Right renal cortex interstitium (tissue), 3 donors: Measurements from ENCODE around the gene PLCD3. TPM values are rescaled to one million over a fixed set of nuclear protein-coding genes. Genes with fewer than 3 reads are reported as not detected.

Experiments used
- DNase-seq, 3 donors: peaks; one replicate each; pipeline ENCODE4 v3.0.0-alpha.2; 2013; ENCODE audit warnings: low read depth in 3 of 3, low spot score in 2 of 3
- polyA plus RNA-seq, 3 donors: library from polyadenylated mRNA; unstranded; fragments of 120-200 nt; gene quantifications; one replicate each; pipeline ENCODE4 v1.2.1, GENCODE V29; 2013; ENCODE audit not compliant: insufficient read length in 3 of 3

Gene PLCD3
- polyA plus RNA-seq, 3 donors, result 18.7 to 24.9 (median 23.0) TPM

DNA sequence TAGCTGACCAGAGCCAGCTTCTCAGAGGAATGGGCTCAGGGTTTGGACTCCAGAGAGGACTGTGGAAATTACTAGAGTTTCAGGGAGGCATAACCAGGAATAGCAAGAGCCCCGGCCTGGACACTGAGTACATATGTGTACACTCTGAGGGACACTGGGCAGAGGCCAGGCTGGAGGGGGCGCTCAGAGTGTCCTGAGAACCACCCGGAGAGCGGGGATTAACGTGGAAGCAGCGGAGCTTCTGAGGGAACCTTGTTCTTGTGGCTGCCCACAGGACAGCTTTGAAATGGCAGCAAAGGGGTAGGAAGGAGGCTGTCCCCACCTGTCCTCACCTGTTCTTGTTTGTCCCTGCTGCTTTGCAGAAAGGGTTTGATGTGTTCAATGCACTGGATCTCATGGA is 27.8 kb downstream of the PLCD3 start:
- no peak for DNase-seq

DNA sequence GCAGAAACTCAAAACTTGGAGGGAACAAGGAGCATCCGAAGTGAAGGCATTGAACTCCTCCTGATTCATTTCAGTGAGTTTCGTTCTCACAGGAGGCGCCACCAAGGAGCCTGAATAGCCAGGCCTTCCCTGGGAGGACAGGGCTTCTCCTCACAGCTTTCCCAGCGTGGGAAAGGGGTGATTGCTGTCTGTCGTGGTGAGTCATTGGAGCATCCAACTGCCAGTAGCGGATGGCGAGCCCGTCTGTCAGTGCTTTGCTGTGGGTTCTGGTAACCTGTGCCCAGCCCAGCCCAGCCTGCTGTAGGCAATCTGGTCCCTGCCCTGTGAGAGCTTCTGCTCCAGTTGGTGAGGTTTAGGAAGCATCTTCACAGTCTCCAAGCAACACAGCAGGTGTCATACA is 28.3 kb downstream of the PLCD3 start:
- no peak for DNase-seq

GRCh38 chr17:45103269-45103795 is 29.0 kb downstream of the PLCD3 start:
- no peak for DNase-seq

GRCh38 chr17:45102856-45103255 is 29.5 kb downstream of the PLCD3 start:
- DNase-seq, result no peak

DNA sequence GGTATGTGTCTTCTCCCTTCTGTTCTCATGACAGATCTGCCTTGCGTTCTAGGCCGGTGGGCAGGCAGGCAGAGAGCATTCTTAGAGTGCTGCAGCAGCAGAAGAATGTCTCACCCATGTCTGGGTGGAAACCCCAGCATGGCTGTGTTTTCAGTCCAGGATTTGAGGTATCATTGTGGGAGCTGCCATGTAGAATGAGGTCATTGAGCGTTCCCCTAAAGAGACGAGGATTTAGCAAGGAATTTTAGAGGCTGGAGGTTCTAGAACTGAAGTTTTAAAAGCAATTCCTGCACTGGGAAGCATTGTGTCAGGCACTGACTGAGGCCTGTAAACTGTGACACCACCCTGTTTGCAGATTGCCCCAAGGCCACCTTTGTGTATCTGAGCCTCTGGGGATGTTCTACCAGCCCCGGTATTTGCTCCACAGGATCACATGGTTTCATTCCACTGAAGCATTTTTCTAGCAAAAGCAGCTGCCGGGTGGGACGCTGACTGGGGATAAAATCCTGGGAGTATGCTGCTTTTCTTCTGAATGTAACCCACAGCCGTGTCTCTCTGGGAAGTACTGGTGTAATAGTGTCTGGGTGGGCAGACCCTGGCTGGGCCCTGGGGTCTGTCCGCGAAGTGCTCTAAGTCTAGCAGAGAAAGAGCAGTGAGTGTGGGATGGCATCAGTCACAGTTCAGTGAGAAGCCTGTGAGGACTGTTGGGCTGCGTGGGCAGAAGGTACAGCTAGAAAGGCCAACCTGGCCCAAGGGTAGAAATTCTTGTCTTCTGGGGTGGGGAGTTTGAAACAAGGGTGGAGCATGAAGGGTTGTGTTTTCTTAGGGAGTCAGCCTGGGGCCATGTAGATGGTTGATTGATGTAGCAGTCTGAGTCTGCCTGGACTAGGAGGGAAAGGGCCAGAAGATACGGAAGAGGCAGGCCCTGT is 30.2 kb downstream of the PLCD3 start:
- no peak for DNase-seq

GRCh38 chr17:45101546-45101882 is 30.8 kb downstream of the PLCD3 start:
- no peak for DNase-seq

DNA sequence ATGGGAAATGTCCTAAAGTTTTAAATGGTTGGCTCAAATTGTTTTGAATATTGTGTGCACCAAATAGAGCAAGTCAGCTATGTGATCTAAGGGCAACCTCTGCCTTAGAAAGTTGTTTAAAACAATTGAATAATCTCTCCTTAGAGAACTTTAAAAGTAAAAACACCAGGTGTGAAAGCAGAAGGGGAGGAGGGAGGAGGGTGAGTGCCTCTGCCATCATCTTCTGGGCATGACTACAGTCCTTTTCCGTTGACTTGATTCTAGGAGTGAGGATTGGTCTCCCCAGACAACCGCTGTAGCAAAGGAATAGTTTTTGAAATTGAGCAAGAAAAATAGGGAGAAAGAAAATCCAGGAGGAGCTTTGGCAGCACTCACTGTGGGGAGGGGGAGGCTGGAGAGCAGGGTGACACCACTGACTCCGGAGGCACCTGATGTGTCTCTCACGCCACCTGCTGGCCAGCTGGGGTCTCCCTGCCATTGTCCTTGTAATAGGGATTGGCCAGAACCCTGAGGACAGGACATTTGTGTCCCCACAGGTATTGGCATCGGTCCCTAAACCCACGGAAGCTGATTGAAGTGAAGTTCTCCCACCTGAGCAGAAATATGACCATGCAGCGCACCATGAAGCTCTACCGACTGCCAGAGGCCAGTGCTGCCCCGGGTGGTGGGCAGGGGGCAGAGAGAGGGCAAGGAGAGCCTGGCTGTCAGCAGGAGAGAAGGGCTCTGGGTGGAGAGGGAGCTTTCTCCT is 33.3 kb downstream of the PLCD3 start:
- DNase-seq, result peak in 2 of 3 donors; percentile 44 to 60

DNA sequence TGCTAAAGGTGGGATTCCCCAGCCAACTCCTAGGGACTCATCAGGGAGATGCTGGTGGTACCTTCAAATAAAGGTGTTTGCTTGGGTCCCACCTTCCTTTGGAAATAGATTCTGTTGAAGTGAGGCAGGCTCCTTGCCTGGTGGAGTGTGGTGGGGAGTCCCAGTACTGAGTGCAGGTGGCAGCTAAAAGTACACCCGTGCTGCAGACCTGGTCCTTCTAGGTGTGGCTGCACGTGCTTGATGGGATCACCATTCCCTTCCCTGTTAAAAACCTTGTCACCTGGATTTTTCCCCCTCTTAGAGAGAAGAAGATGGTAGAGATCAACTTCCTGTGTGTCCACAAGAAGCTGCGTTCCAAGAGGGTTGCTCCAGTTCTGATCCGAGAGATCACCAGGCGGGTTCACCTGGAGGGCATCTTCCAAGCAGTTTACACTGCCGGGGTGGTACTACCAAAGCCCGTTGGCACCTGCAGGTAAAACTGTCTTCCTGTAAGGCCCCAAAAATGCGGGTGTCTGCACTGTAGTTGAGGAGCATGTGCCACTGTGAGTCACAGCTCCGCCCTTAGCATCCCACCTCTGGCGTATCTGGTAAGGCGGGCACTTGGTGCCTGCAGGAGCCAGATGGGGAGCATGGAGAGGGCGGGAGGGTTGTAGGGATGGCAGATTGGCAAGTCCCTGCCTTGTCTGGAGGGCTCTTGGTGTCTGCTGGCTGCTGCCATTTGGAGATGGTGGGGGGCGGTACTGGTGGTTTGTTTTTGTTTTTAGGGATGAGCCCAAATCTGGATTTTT is 34.0 kb downstream of the PLCD3 start:
- DNase-seq, result no peak

GRCh38 chr17:45096926-45097325 is 35.4 kb downstream of the PLCD3 start:
- DNase-seq, result no peak

DNA sequence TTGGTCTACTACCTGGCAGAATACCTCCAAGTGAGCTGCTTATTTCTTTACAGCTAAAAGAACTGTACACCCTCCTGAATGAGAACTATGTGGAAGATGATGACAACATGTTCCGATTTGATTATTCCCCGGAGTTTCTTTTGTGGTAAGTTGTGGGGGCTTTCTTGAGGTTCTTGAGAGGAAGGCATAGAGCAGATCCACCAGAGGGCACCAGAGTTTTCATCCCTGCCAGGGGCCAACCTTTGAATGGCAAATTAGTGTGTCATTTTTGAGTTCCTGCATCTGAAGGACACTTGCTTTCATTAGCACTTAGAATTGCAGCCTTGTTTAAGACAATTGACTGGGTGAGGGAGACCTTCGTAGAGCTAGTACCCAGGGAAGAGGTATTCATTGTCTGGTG is 36.2 kb downstream of the PLCD3 start:
- no peak for DNase-seq

GRCh38 chr17:45093444-45094110 is 38.7 kb downstream of the PLCD3 start:
- DNase-seq, result no peak

GRCh38 chr17:45092911-45093430 is 39.3 kb downstream of the PLCD3 start:
- no peak for DNase-seq

DNA sequence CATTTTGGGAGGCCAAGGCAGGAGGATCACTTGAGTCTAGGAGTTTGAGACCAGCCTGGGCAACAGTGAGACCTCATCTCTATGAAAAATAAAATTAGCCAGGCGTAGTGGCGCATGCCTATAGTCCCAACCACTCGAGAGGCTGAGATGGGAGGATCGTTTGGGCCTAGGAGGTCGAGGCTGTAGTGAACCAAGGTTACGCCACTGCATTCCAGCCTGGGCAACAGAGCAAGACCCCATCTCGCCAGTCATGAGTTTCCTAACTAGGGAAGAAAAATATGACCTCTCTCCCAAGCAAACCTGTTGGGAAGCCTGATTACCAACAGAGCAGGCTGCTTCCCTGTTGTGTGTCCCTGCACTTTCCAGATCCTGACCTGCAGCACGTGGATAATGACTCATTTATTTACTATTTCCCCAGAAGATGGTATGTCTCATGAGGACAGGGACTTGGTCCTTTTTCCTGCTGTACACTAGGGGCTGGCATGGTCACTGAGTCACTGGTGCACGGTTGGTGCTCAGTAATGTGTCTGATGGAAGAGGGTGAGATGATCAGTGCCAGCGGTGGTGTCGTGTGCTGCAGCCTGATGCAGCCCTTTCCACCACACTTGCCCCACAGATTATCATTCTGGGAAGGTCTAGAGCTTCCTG is 40.4 kb downstream of the PLCD3 start:
- DNase-seq, result no peak

DNA sequence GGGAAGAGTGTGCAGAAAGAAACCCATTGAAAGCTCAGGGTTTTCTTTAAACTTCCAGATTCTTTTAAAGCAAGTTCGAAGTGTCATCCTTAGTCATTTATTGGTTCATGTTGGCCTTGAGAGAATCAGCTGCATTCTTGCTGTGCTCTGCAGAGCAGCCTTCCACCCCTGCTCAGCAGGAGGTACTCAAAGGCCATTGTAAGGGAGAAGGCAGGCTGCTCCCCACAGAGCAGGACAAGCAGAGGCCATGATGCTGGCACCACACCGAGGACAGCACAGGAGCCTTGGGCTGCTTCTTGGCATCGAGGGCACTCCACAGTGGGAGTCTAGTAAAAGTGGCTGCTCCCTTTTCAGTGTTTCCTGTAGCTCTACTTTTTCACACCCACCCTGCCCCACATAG is 41.6 kb downstream of the PLCD3 start:
- DNase-seq, result no peak

- no peak for DNase-seq
These were observed 43.6 kb downstream of the PLCD3 start for GRCh38 chr17:45088741-45089140.

DNA sequence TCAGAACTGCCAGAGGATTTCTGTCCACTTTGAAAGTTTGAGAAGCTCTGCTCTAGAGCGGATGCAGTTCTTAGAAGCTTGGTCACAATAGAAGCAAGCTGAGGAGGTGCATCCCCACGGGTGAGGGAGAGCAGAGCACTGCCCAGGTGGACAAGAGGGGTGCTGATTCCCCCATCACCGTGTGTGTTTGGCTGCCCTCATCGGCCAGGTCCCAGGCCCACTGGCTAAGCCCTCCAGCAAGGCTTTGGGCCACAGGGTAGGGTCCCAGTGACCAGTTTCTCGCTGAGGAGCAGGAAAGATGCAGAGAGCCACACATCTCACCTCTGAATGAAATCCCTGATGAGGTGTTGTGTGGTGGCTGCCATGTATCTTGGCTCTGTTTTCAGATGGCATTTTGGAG is 44.3 kb downstream of the PLCD3 start:
- no peak for DNase-seq

DNA sequence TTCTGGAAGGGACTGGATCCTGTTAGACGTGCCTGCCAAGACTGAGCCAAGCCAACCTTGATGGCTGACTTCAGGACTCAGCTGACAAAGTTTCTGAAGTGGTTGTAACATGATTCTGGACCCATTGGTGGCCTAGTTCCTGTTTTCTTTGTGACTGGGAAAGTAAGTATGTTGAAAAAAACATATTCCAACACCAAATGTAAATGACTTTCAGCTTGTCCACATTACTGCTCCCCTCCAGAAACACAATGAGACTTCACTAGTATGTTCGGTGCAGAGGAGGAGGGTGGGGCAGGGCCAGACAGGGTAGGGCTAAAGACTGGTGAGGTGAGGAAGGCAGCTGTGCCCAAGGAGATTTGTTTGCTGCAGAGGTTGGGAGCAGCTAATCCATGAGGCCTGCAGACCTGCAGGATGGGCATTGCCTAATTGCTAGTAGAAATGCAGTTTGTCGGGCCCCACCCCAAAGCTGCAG is 44.8 kb downstream of the PLCD3 start:
- DNase-seq, result no peak

GRCh38 chr17:45086865-45087503 is 45.3 kb downstream of the PLCD3 start:
- DNase-seq, result no peak

DNA sequence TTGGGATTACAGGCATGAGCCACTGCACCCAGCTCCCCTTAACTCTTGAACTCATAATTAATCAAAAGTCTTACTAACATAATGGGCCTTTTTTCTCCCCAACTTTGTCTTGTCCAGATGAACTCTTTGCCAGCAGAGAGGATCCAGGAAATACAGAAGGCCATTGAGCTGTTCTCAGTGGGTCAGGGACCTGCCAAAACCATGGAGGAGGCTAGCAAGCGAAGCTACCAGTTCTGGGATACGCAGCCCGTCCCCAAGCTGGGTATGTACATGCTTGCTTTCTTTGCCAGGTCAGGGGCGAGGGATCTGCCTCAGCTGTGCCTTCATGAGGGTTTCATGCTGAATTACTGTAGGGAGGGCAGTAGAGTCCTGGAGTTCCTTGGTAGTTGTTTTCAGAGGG is 45.9 kb downstream of the PLCD3 start:
- DNase-seq, result no peak
